HFFc6 (cell line): ENCODE data around the gene GZMM. TPM values are rescaled to one million over a fixed set of nuclear protein-coding genes. Genes with fewer than 3 reads are reported as not detected.

Experiments
- DNase-seq: peaks from one replicate; pipeline ENCODE4 v3.0.0-alpha.2; 2018
- H3K27ac Mint-ChIP-seq: 2 replicates; pipeline ENCODE4 v1.8.0; 2020; ENCODE audit warnings: mild to moderate bottlenecking, mixed read lengths
- H3K27me3 Mint-ChIP-seq: 2 replicates; pipeline ENCODE4 v1.8.0; 2021; ENCODE audit warnings: mild to moderate bottlenecking, moderate library complexity, mixed read lengths; ENCODE audit not compliant: insufficient read depth
- H3K36me3 Mint-ChIP-seq: 2 replicates; pipeline ENCODE4 v1.8.0; 2021; ENCODE audit warnings: low read depth, mixed read lengths
- H3K4me1 Mint-ChIP-seq: 2 replicates; pipeline ENCODE4 v1.8.0; 2020; ENCODE audit warnings: low read depth, mixed read lengths
- H3K4me3 Mint-ChIP-seq: 2 replicates; pipeline ENCODE4 v1.8.0; 2020; ENCODE audit warnings: mild to moderate bottlenecking, moderate library complexity, mixed read lengths
- H3K9me3 Mint-ChIP-seq: 2 replicates; pipeline ENCODE4 v1.8.0; 2020; ENCODE audit warnings: mild to moderate bottlenecking, mixed read lengths
- total RNA-seq, 6 experiments: library from RNA; stranded (reverse); fragmentation: NEBNext Ultra II Directional; extraction: Animal tissue kit (Norgen Biotek cat#: 25700); gene quantifications; 2 replicates in 1 of 6; 3 replicates in 5 of 6; pipeline ENCODE4 v1.2.3, GENCODE V29; 2021
- TF ChIP-seq, protein P1 (sequence below): fragments of 200-600 bp; sonication (generic); IDR thresholded peaks from 2 replicates; pipeline ENCODE4 v1.5.0; 2021; ENCODE audit warnings: antibody characterized with exemption, mild to moderate bottlenecking

GZMM gene
- total RNA-seq, 6 experiments from 2014 or later = 0.24 TPM; not detected in 5

DNA sequence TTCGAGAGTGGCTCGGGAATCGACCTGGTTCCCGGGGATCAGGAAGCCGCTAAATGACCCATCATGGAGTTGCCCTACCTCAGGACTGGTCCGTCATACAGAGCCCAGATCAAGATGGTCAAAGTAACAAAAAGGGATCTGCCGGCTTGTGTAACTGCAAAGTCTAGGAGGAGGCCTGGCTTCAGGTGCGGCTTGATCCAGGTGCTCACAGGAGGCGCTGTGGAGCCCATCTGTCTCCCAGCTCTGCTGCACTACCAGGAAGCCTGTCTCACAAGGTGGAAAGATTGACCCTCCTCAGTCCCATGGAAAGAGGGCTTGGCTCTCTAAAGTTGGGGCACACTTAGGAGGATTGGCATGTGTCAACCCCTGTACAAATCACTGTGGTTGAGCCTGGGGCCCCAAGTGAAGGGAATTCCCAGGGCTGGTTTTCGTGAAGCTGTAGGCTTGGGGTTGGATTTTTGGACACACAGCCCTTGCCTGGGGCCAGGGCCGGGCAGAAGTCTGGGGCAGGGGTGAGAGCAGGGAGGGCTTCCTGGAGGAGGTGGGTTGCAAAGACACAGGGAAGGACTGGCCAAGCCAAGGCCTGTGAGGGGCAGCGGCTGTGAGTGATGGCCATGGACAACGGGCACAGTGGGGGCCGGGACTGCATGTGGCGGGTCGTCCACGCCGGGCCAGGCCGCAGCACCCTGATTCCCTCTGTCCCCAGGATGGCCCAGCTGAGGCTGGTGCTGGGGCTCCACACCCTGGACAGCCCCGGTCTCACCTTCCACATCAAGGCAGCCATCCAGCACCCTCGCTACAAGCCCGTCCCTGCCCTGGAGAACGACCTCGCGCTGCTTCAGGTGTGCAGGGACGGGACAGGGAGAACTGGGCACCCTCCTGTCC lies 4.2 kb downstream of the GZMM start:
- TF ChIP-seq, protein P1, sequence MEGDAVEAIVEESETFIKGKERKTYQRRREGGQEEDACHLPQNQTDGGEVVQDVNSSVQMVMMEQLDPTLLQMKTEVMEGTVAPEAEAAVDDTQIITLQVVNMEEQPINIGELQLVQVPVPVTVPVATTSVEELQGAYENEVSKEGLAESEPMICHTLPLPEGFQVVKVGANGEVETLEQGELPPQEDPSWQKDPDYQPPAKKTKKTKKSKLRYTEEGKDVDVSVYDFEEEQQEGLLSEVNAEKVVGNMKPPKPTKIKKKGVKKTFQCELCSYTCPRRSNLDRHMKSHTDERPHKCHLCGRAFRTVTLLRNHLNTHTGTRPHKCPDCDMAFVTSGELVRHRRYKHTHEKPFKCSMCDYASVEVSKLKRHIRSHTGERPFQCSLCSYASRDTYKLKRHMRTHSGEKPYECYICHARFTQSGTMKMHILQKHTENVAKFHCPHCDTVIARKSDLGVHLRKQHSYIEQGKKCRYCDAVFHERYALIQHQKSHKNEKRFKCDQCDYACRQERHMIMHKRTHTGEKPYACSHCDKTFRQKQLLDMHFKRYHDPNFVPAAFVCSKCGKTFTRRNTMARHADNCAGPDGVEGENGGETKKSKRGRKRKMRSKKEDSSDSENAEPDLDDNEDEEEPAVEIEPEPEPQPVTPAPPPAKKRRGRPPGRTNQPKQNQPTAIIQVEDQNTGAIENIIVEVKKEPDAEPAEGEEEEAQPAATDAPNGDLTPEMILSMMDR = peak; percentile 25; the same call in 1 of the 2 replicates
- no peaks in the 10 kb centered on the region for H3K9me3 Mint-ChIP-seq
- H3K4me3 Mint-ChIP-seq = no peak overlapping the region
- no peak for DNase-seq
- no peak overlapping the region for H3K27ac Mint-ChIP-seq
- no peaks in the 10 kb centered on the region for H3K4me1 Mint-ChIP-seq
- H3K36me3 Mint-ChIP-seq = peaks cover 6% of the 10 kb centered on the region
- no peaks in the 10 kb centered on the region for H3K27me3 Mint-ChIP-seq

DNA sequence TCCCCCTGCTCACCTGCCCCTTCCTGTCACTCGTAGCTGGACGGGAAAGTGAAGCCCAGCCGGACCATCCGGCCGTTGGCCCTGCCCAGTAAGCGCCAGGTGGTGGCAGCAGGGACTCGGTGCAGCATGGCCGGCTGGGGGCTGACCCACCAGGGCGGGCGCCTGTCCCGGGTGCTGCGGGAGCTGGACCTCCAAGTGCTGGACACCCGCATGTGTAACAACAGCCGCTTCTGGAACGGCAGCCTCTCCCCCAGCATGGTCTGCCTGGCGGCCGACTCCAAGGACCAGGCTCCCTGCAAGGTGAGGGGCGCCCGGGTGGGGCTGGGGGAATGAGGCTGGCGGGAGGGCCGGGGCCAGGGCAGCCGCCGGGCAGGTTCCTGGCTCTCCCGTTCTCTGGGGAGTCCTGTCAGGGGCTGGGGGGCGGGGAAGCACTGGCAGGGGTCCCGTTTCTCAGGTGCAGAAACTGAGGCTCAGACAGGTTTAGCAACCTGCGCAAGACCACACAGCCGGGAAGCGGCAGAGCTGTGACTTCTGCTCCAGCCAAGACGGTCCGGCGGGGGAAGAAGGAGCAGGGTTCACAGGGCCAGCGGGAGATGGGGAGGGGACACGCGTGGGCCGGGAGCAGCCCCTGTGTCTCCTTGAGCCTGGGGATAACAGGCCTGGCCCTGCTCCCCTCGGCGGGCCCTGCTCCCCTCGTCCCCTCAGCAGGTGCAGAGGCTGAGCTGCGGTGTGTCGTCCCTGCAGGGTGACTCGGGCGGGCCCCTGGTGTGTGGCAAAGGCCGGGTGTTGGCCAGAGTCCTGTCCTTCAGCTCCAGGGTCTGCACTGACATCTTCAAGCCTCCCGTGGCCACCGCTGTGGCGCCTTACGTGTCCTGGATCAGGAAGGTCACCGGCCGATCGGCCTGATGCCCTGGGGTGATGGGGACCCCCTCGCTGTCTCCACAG lies 5.3 kb downstream of the GZMM start:
- H3K27me3 Mint-ChIP-seq = no peaks in the 10 kb centered on the region

DNA sequence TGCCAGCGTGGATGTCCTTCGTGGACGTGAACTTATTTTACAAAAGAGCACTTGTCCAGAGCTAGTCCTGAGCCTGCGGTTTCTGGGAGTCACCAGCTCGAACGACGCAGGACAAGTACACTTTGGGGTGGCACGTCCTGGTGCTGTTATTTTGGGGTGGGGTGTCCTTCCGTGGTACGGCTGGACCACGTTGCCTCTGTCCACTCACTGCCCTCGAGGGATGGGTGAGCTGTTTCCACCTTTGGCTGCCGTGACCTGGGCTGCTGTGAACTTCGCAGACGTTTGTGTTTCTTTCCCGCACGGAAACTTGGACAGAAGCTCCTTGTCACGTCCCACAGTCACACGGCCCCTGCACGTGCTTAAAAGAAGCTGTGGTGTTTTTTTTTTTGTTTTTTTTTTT lies 11.0 kb downstream of the GZMM start:
- 0 out of 2 replicates have a peak, but pooled peaks cover 5% of the 10 kb centered on the region for H3K4me1 Mint-ChIP-seq
- no peak for DNase-seq
- no peaks in the 10 kb centered on the region for H3K9me3 Mint-ChIP-seq
- H3K27ac Mint-ChIP-seq = no peak overlapping the region
- no peaks in the 10 kb centered on the region for H3K36me3 Mint-ChIP-seq
- no peak overlapping the region for H3K4me3 Mint-ChIP-seq
- TF ChIP-seq, protein P1 = no peak
- no peaks in the 10 kb centered on the region for H3K27me3 Mint-ChIP-seq

More for the DNA sequence above, 5.3 kb downstream of the GZMM start:
- Mint-ChIP-seq H3K27ac (no peak overlapping the region), H3K36me3 (no peaks in the 10 kb centered on the region), H3K4me1 (no peaks in the 10 kb centered on the region), H3K9me3 (no peaks in the 10 kb centered on the region), H3K4me3 (no peak overlapping the region)
- TF ChIP-seq, protein P1 = no peak
- DNase-seq = no peak

DNA sequence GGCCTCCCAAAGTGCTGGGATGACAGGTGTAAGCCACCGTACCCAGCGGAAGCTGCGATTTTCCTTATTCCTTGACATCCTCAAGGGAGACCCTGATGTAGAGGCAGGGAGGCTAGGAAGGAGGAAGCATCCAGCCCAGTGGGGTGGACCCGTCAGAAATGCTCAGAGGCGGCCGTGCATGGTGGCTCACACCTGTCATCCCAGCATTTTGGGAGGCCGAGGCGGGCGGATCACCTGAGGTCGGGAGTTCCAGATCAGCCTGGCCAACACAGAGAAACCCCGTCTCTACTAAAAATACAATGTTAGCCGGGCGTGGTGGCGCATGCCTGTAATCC lies 11.6 kb downstream of the GZMM start:
- H3K27ac Mint-ChIP-seq = no peak overlapping the region
- no peaks in the 10 kb centered on the region for H3K36me3 Mint-ChIP-seq
- no peaks in the 10 kb centered on the region for H3K9me3 Mint-ChIP-seq
- DNase-seq = no peak
- H3K4me3 Mint-ChIP-seq = no peak overlapping the region
- TF ChIP-seq, protein P1 = no peak
- 0 out of 2 replicates have a peak, but pooled peaks cover 5% of the 10 kb centered on the region for H3K4me1 Mint-ChIP-seq
- no peaks in the 10 kb centered on the region for H3K27me3 Mint-ChIP-seq

DNA sequence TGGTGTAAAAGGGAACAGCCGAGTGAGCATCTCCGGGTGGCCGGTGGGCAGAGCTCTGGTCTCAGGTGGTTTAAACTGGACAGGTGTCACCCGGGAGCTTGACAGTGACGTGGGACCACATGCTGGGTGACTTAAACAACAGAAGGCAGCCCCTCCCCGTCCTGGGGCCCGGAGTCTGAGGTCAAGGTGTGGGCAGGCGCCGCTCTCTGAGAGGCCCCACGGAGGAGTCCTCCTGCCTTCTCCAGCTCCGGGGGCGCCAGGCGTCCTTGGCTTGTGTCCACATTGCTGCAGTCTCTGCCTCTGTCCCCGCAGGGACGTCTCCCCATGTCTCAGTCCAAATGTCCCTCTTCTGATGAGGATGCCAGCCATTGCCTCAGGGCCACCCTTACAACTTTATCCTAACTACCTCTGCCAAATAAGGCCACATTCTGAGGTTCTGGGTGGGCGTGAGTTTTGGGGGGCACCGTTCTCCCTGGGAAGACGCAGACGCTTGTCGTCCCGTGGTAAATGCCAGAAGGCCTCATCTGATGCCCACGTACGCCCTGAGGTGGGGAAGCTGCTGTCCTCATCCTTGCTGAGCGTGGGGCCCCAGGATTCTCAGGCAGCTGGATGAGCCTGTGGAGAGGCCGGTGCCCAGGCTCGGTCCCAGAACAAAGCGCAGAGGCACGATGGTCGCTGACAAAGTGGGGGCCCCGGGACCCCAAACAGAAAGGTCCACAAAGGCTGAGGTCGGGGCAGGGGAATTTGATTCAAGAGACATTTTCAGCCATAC lies 12.9 kb downstream of the GZMM start:
- Mint-ChIP-seq H3K9me3 (no peaks in the 10 kb centered on the region), H3K36me3 (no peaks in the 10 kb centered on the region), H3K4me1 (0 out of 2 replicates have a peak, but pooled peaks cover 5% of the 10 kb centered on the region), H3K27me3 (no peaks in the 10 kb centered on the region), H3K4me3 (no peak overlapping the region), H3K27ac (no peak overlapping the region)
- TF ChIP-seq, protein P1 = no peak
- DNase-seq = no peak
